Karpas-422 (cell line): Measurements from ENCODE around the gene TRIM22. TPM values are rescaled to one million over a fixed set of nuclear protein-coding genes. Genes with fewer than 3 reads are reported as not detected.
"Not testable (repeated sequence)": the region's sequence is repeated elsewhere in the genome, so short reads cannot be mapped to it uniquely, and the experiment has no call there.

Experiments used
- DNase-seq: peaks from one replicate; pipeline ENCODE4 v3.0.0-alpha.2; 2015
- H2AFZ ChIP-seq: fragments of 200-600 bp; sonication (generic); 2 replicates; pipeline ENCODE4 v1.6.1; 2014; ENCODE audit warnings: antibody characterized with exemption, low read length, mixed read lengths
- H3K27ac ChIP-seq: fragments of 200-600 bp; sonication (generic); 2 replicates; pipeline ENCODE4 v1.5.1; 2014; ENCODE audit warnings: mild to moderate bottlenecking, low read length, moderate library complexity
- H3K27me3 ChIP-seq: fragments of 200-600 bp; sonication (generic); 2 replicates; pipeline ENCODE4 v1.6.1; 2014; ENCODE audit warnings: low read length, mixed read lengths
- H3K36me3 ChIP-seq: fragments of 200-600 bp; sonication (generic); 2 replicates; pipeline ENCODE4 v1.6.1; 2014; ENCODE audit warnings: low read length, mixed read lengths; ENCODE audit not compliant: insufficient read depth
- H3K4me1 ChIP-seq: fragments of 200-600 bp; sonication (generic); 2 replicates; pipeline ENCODE4 v1.6.1; 2014; ENCODE audit warnings: mild to moderate bottlenecking, low read length, mixed read lengths
- H3K4me2 ChIP-seq: fragments of 200-600 bp; sonication (generic); 2 replicates; pipeline ENCODE4 v1.6.1; 2014; ENCODE audit warnings: low read length, low read depth, mild to moderate bottlenecking; ENCODE audit not compliant: poor library complexity, severe bottlenecking
- H3K4me3 ChIP-seq: fragments of 200-600 bp; sonication (generic); 2 replicates; pipeline ENCODE4 v1.5.1; 2014; ENCODE audit warnings: mild to moderate bottlenecking, antibody characterized with exemption, low read length, mixed read lengths
- H3K79me2 ChIP-seq: fragments of 200-600 bp; sonication (generic); 2 replicates; pipeline ENCODE4 v1.6.1; 2014; ENCODE audit warnings: mild to moderate bottlenecking, low read length, mixed read lengths
- H3K9ac ChIP-seq: fragments of 200-600 bp; sonication (generic); 2 replicates; pipeline ENCODE4 v1.6.0; 2014; ENCODE audit warnings: low read length
- H3K9me2 ChIP-seq: fragments of 200-600 bp; sonication (generic), shearing (Covaris generic); replicated peaks from 2 replicates; pipeline ENCODE4 v1.6.0; 2014; ENCODE audit warnings: mild to moderate bottlenecking, low read length, moderate library complexity; ENCODE audit not compliant: insufficient read depth
- H3K9me3 ChIP-seq: fragments of 300-700, 200-600 bp; sonication (generic); 2 replicates; pipeline ENCODE4 v1.6.1; 2014; ENCODE audit warnings: low read length, mixed read lengths
- H4K20me1 ChIP-seq: fragments of 200-600 bp; sonication (generic); 2 replicates; pipeline ENCODE4 v1.6.1; 2014; ENCODE audit warnings: mild to moderate bottlenecking, antibody characterized with exemption, low read length, low read depth; ENCODE audit not compliant: insufficient read depth
- total RNA-seq: library from RNA; depleted of rRNA; stranded (reverse); fragments of >200 nt; shearing (Covaris generic); gene quantifications from 2 replicates; pipeline ENCODE4 v1.2.3, GENCODE V29; 2014; ENCODE audit warnings: low replicate concordance

The TRIM22 gene
- total RNA-seq, 1 experiment from 2014 or later, result 112 TPM

DNA sequence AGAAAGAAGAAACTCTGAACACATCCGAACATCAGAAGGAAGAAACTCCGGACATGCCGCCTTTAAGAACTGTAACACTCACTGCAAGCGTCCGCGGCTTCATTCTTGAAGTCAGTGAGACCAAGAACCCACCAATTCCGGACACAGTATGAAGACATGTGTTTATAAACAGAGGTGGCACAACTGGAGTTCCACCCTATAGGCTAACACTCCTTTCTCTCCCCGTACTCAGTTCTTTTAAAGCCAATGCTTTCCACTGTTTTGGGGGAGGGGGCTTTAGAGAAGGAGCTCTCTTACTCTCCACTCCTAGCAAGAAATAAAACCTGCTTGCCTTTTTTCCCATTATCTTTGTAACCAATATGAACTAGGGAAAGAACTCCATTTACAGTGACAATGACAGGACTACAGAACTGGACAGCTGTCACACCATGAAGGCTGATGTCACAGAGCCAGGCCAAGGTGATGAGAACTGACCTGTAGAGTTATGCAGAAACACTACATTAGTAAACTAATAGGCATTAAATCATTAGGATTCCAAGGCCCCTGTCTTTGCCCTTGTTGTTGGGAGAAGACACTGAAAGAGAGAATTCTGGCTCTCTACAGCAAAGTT lies 5.4 kb upstream of the TRIM22 start:
- Histone ChIP-seq H3K79me2 (peaks cover 18% of the 10 kb centered on the region), H3K4me1 (peaks cover 16% of the 10 kb centered on the region), H3K27ac (peak overlapping the region; percentile 72), H3K4me2 (peak overlapping the region; percentile 91), H3K27me3 (no peaks in the 10 kb centered on the region), H3K36me3 (no peaks in the 10 kb centered on the region), H3K9me2 (no peaks in the 10 kb centered on the region), H3K4me3 (peak overlapping the region; percentile 74), H3K9ac (peak overlapping the region; percentile 74), H3K9me3 (no peaks in the 10 kb centered on the region), H4K20me1 (no peaks in the 10 kb centered on the region), H2AFZ (no peak overlapping the region)
- DNase-seq, result peak; percentile 42

DNA sequence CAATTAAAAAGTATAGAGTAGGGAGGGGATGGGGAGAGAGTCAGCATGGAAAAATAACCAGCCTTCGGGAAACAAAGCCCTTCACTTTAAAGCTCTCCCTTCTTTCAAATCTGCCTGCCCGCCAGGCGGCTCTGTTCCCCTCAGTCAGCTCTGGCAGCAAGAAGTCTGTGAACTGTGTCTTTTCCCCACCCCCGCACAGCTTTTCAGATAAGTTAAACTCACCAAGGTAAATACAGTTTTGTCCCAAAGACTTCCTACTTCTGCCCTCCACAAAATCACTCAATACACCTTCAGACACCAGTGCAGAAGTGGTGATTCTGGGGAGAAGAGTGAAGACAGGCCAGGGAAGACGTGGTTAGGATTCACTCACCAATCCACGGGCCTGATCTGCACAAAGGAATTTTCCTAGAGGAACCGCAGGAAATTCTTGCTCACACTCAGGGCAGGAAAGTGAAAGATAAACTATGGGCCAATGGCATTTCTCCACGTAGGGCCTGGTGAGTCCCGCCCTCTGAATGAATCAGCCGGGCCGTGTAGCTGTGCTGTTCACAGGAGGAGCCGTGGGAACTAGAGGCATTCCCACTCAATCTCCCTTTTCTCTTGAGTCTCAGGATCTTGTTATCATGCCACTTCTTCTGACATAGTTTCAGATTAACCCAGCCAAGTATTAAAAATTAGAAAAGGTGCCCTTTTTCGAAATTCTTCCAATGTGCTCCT lies 4.8 kb upstream of the TRIM22 start, which contains the start of gene TRIM5:
TSS of gene TRIM5 (minus strand) at position 429 of the 717 bp plus-strand sequence. CDS start 4,897 bp downstream, outside the sequence.
- Histone ChIP-seq H3K4me1 (peaks cover 19% of the 10 kb centered on the region), H3K4me2 (peak within 1 kb of the TSS; percentile 91), H3K4me3 (peak within 1 kb of the TSS; percentile 74), H3K36me3 (no peaks in the 10 kb centered on the region), H3K9me2 (no peaks in the 10 kb centered on the region), H3K27ac (peak within 1 kb of the TSS; percentile 72), H3K27me3 (no peaks in the 10 kb centered on the region), H4K20me1 (no peaks in the 10 kb centered on the region), H3K79me2 (peaks cover 20% of the 10 kb centered on the region), H3K9ac (peak within 1 kb of the TSS; percentile 74), H3K9me3 (no peaks in the 10 kb centered on the region), H2AFZ (peak within 1 kb of the TSS; percentile 88)
- peak; percentile 89 for DNase-seq

DNA sequence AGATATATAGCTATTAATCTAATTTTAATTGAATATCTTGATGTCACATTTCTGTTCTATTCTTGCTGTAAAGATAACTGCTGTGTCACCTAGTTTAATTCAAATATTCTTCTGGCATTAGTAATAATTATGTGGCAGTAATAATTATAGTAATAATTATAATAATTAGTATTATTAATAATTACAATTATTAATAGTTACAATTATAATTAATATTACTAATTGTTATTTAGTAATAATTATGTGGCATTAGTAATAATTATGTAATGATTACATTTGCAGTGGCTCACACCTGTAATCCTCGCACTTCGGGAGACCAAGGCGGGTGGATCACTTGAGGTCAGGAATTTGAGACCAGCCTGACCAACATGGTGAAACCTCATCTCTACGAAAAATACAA lies 3.2 kb upstream of the TRIM22 start:
- Histone ChIP-seq H4K20me1 (no peaks in the 10 kb centered on the region), H3K27me3 (no peaks in the 10 kb centered on the region), H3K4me2 (no peak overlapping the region), H3K36me3 (no peaks in the 10 kb centered on the region), H3K9me2 (no peaks in the 10 kb centered on the region), H2AFZ (no peak overlapping the region), H3K9me3 (no peaks in the 10 kb centered on the region), H3K4me3 (no peak overlapping the region), H3K9ac (no peak overlapping the region), H3K4me1 (peaks cover 24% of the 10 kb centered on the region), H3K79me2 (peaks cover 29% of the 10 kb centered on the region), H3K27ac (no peak overlapping the region)
- DNase-seq, result no peak

DNA sequence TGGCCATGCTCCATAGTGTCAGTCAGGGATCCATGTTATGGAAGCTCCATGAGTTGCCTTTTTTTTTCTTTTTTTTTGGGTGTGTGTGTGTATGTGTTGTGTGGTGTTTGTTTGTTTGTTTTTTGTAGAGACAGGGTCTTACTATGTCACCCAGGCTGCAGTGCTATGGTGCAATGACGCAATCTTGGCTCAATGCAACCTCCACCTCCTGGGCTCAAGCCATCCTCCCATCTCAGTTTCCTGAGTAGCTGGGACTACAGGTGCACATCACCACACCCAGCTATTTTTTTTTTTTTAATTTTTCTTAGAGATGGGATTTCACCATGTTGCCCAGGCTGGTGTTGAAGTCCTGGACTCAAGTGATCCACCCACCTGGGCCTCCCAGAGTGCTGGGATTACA lies 1.1 kb upstream of the TRIM22 start:
- H3K79me2 ChIP-seq, result peaks cover 36% of the 10 kb centered on the region
- peak overlapping the region; percentile 94 for H3K27ac ChIP-seq
- H2AFZ ChIP-seq, result no peak overlapping the region
- no peaks in the 10 kb centered on the region for H3K36me3 ChIP-seq
- peaks cover 35% of the 10 kb centered on the region for H3K4me1 ChIP-seq
- no peak for DNase-seq
- no peak overlapping the region for H3K9ac ChIP-seq
- H3K4me3 ChIP-seq, result no peak overlapping the region
- H3K9me3 ChIP-seq, result no peaks in the 10 kb centered on the region
- H4K20me1 ChIP-seq, result no peaks in the 10 kb centered on the region
- no peak overlapping the region for H3K4me2 ChIP-seq
- no peaks in the 10 kb centered on the region for H3K9me2 ChIP-seq
- no peaks in the 10 kb centered on the region for H3K27me3 ChIP-seq

DNA sequence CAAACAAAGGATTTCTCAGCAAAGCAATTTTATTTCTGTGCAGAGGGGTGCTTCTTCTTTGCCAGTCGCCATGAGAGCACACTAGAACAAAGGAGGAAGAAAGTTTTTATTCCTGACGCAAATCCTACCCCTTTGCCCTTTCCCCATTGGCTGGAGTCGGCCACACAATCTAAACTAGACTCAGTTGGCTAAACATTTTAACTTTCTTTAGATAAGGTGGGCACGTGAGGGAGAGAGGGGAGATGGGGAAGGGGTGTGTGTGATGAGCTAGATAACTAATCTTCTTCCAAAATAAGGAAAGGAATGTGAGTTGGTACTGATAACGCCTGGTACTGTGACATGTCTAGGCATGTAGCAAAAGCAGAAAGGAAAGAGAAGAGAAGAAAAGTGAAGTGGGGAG lies 626 bp downstream of the TRIM22 start:
- H3K9ac ChIP-seq, result peak overlapping the region; percentile 86
- no peaks in the 10 kb centered on the region for H3K27me3 ChIP-seq
- no peaks in the 10 kb centered on the region for H3K9me2 ChIP-seq
- peak overlapping the region; percentile 94 for H3K27ac ChIP-seq
- peak; percentile 61 for DNase-seq
- H4K20me1 ChIP-seq, result no peaks in the 10 kb centered on the region
- no peaks in the 10 kb centered on the region for H3K9me3 ChIP-seq
- H3K4me2 ChIP-seq, result peak overlapping the region; percentile 88
- H3K79me2 ChIP-seq, result peaks cover 45% of the 10 kb centered on the region
- 0 out of 2 replicates have a peak overlapping the region, but pooled peaks have one; percentile 57 for H2AFZ ChIP-seq
- H3K4me3 ChIP-seq, result peak overlapping the region; percentile 77
- peaks cover 40% of the 10 kb centered on the region for H3K4me1 ChIP-seq
- H3K36me3 ChIP-seq, result peaks cover 4% of the 10 kb centered on the region; the same call in 1 of the 2 replicates

DNA sequence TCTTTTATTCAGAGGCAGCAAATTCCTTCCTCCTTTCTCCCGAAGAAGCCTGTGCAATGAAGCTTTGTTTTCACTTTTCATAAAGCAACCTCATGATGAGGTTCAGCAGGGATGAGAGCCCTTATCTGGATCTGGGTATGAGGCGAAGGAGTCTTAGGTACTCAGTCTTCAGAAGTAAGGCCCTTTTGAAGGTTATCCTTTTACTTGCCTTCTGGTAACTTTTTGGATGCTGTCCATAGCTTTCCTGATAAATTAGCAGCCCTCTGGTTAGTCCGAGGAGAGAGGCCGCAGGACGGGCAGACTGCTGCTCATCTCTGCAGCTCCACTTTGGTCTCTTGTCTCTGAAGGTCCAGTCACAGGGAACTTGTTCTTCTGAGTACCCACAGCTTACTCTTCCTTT lies 1.1 kb downstream of the TRIM22 start:
- Histone ChIP-seq H3K9me3 (no peaks in the 10 kb centered on the region), H2AFZ (peak overlapping the region; percentile 57; the same call in 1 of the 2 replicates), H3K27ac (peak overlapping the region; percentile 94), H3K9ac (peak overlapping the region; percentile 86), H3K36me3 (peaks cover 4% of the 10 kb centered on the region; the same call in 1 of the 2 replicates), H3K79me2 (peaks cover 47% of the 10 kb centered on the region), H3K9me2 (no peaks in the 10 kb centered on the region), H4K20me1 (no peaks in the 10 kb centered on the region), H3K27me3 (no peaks in the 10 kb centered on the region), H3K4me2 (peak overlapping the region; percentile 88), H3K4me3 (peak overlapping the region; percentile 77), H3K4me1 (peaks cover 38% of the 10 kb centered on the region)
- peak; percentile 69 for DNase-seq

DNA sequence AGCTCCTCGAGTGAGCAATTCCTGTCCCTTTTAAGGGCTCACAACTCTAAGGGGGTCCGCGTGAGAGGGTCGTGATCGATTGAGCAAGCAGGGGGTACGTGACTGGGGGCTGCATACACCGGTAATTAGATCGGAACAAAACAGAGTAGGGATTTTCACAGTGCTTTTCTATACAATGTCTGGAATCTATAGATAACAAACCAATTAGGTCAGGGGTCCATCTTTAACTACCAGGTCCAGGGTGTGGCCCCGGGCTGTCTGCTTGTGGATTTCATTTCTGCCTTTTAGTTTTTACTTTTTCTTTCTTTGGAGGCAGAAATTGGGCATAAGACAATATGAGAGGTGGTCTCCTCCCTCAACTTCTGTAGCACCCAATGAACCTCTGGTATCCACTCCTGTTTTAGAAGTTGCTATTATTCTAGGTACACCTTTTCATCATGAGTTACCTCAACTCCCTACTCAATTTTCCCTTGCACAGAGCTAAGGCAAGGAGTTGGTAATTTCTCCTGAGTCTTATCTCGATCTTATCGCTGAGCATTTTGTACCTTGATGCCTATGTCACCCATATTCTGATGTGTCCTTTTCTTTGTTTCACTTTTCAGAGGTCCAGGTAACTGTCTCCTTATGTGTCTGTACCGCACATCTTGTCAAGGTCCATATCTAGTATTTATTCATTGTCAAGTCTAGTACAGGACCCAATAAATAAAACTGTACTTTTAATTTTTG lies 1.8 kb downstream of the TRIM22 start:
- Histone ChIP-seq H3K27ac (peak overlapping the region; percentile 94), H3K4me3 (peak overlapping the region; percentile 77), H3K79me2 (peaks cover 47% of the 10 kb centered on the region), H2AFZ (peak overlapping the region; percentile 57; the same call in 1 of the 2 replicates), H3K4me2 (peak overlapping the region; percentile 88), H3K4me1 (peaks cover 36% of the 10 kb centered on the region), H3K9ac (peak overlapping the region; percentile 86)
- not testable (repeated sequence) for H3K9me3 ChIP-seq, H3K9me2 ChIP-seq, H3K27me3 ChIP-seq, H4K20me1 ChIP-seq, DNase-seq, H3K36me3 ChIP-seq

DNA sequence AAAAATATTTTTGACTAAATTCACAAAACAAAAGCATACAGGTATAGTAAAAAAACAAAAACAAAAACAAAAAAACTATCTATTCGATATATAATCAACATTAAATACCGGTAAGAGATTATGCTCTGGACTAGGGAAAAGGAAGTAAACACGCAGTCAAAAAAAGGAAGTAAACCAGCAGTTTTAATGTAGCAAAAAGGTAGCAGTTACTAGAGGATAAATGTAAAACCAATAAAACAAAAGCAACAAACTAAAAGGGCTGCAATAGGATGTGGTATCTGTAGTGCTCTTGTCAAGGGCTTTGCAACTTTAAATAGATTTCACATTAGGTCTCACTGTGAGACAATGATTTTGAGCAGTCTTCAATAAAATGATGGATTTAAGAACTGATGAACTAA lies 2.4 kb downstream of the TRIM22 start:
- 0 out of 2 replicates have a peak overlapping the region, but pooled peaks have one; percentile 17 for H2AFZ ChIP-seq
- peak overlapping the region; percentile 88 for H3K4me2 ChIP-seq

More for the DNA sequence above, 2.4 kb downstream of the TRIM22 start:
- H3K36me3 ChIP-seq, result peaks cover 14% of the 10 kb centered on the region; the same call in 1 of the 2 replicates
- peaks cover 36% of the 10 kb centered on the region for H3K4me1 ChIP-seq
- H4K20me1 ChIP-seq, result no peaks in the 10 kb centered on the region
- H3K4me3 ChIP-seq, result peak overlapping the region; percentile 77
- peak overlapping the region; percentile 86 for H3K9ac ChIP-seq
- no peaks in the 10 kb centered on the region for H3K9me2 ChIP-seq
- peak; percentile 54 for DNase-seq
- peak overlapping the region; percentile 49 for H3K27ac ChIP-seq
- no peaks in the 10 kb centered on the region for H3K9me3 ChIP-seq
- peaks cover 47% of the 10 kb centered on the region for H3K79me2 ChIP-seq
- no peaks in the 10 kb centered on the region for H3K27me3 ChIP-seq
